HUES48 (cell line): ENCODE data around the gene TMPRSS7.

Source experiments
- H3K27ac ChIP-seq: one replicate; pipeline ENCODE4 v1.7.0; 2013; ENCODE audit warnings: low read depth, low read length, inconsistent platforms
- H3K27me3 ChIP-seq: 2 replicates; pipeline ENCODE4 v1.6.1; 2013; ENCODE audit warnings: mild to moderate bottlenecking, low read length; ENCODE audit not compliant: control insufficient read depth, insufficient read depth
- H3K36me3 ChIP-seq: 2 replicates; pipeline ENCODE4 v1.6.1; 2013; ENCODE audit warnings: low read length; ENCODE audit not compliant: control insufficient read depth, insufficient read depth
- H3K4me1 ChIP-seq: 2 replicates; pipeline ENCODE4 v1.6.1; 2013; ENCODE audit warnings: mild to moderate bottlenecking, low read length; ENCODE audit not compliant: control insufficient read depth, insufficient read depth
- H3K4me3 ChIP-seq: 2 replicates; pipeline ENCODE4 v1.5.1; 2013; ENCODE audit warnings: mild to moderate bottlenecking, low read depth, low read length
- H3K9ac ChIP-seq: 2 replicates; pipeline ENCODE4 v1.6.1; 2013; ENCODE audit warnings: mild to moderate bottlenecking, low read depth, low read length, moderate library complexity
- H3K9me3 ChIP-seq: 2 replicates; pipeline ENCODE4 v1.6.1; 2013; ENCODE audit warnings: low read length; ENCODE audit not compliant: control insufficient read depth, insufficient read depth

The TMPRSS7 gene

GRCh38 chr3:112088944-112089343 is 54.4 kb downstream of the TMPRSS7 start:
- H3K27ac ChIP-seq, result no peak overlapping the region
- peaks cover 31% of the 10 kb centered on the region for H3K4me1 ChIP-seq
- H3K4me3 ChIP-seq, result no peak overlapping the region
- no peaks in the 10 kb centered on the region for H3K36me3 ChIP-seq
- H3K9me3 ChIP-seq, result no peaks in the 10 kb centered on the region
- no peak overlapping the region for H3K9ac ChIP-seq
- H3K27me3 ChIP-seq, result peaks cover 19% of the 10 kb centered on the region

- Histone ChIP-seq H3K27me3 (peaks cover 6% of the 10 kb centered on the region), H3K9me3 (no peaks in the 10 kb centered on the region), H3K9ac (no peak overlapping the region), H3K4me1 (peaks cover 30% of the 10 kb centered on the region), H3K27ac (no peak overlapping the region), H3K36me3 (0 out of 2 replicates have a peak, but pooled peaks cover 3% of the 10 kb centered on the region), H3K4me3 (no peak overlapping the region)
These were observed 55.7 kb downstream of the TMPRSS7 start for GRCh38 chr3:112089956-112090886.

- H3K4me3 ChIP-seq, result no peak overlapping the region
- 0 out of 2 replicates have a peak, but pooled peaks cover 4% of the 10 kb centered on the region for H3K36me3 ChIP-seq
- no peak overlapping the region for H3K9ac ChIP-seq
- peaks cover 24% of the 10 kb centered on the region for H3K4me1 ChIP-seq
- H3K9me3 ChIP-seq, result no peaks in the 10 kb centered on the region
- no peaks in the 10 kb centered on the region for H3K27me3 ChIP-seq
- H3K27ac ChIP-seq, result no peak overlapping the region
These were observed 56.5 kb downstream of the TMPRSS7 start for GRCh38 chr3:112090887-112091586.

DNA sequence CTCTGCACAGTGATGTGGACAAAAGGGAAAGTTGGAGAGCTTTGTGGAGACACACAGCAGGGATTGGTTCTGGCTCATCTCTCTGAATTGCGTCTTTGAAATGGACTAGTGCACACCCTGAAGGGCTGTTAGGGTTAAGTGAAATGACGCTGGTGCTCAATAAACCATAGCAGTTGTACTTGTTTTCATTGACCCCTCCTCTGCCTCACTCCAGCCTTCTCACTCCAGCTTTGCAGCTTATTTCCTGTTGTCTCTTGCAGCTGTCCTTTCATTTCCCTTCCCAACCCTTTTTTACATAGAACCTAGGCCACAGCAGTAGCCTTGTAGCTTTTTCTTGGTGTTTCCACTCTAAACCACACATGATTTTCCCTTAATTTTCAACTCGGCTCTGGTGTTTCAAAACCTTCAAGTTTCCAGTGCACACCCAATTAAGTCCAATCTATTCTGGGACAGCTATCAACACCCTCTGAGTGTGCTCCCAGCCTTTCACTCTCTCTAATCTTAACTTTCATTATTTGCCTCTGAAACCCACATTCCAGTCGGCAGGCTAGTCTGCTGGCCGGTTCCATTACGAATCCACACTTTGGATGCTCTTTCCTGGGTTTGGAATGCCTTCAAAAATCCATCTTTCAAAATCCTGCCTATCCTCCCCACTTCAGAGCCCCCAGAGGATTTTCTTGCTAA is 58.1 kb downstream of the TMPRSS7 start:
- H3K9ac ChIP-seq, result no peak overlapping the region
- no peak overlapping the region for H3K4me3 ChIP-seq
- no peaks in the 10 kb centered on the region for H3K27me3 ChIP-seq
- H3K4me1 ChIP-seq, result peaks cover 18% of the 10 kb centered on the region
- H3K9me3 ChIP-seq, result no peaks in the 10 kb centered on the region
- 0 out of 2 replicates have a peak, but pooled peaks cover 4% of the 10 kb centered on the region for H3K36me3 ChIP-seq
- peak overlapping the region; percentile 22 for H3K27ac ChIP-seq

DNA sequence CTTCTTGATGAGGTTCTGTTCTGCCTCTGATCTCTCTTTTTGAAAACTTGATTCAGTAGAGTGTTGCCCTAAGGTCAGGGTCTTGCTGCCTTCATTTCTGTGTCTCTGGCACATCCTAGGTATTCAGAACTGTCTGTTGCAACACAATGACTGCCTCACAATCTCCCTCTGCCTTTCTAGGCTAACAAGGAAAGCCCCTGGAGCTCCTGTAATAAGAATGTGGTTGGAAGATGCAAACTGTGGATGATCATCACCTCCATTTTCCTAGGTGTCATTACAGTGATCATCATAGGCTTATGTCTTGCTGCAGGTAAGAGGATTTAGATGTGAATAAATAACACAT is 58.6 kb downstream of the TMPRSS7 start:
- Histone ChIP-seq H3K9ac (no peak overlapping the region; the same call in 1 of the 2 replicates), H3K4me1 (peaks cover 14% of the 10 kb centered on the region), H3K27me3 (no peaks in the 10 kb centered on the region), H3K9me3 (no peaks in the 10 kb centered on the region), H3K27ac (peak overlapping the region; percentile 22), H3K36me3 (0 out of 2 replicates have a peak, but pooled peaks cover 4% of the 10 kb centered on the region), H3K4me3 (no peak overlapping the region)

GRCh38 chr3:112095731-112096130 is 61.2 kb downstream of the TMPRSS7 start:
- H3K27ac ChIP-seq, result no peak overlapping the region
- no peaks in the 10 kb centered on the region for H3K27me3 ChIP-seq

GRCh38 chr3:112096176-112096575 is 61.6 kb downstream of the TMPRSS7 start:
- Histone ChIP-seq H3K36me3 (0 out of 2 replicates have a peak, but pooled peaks cover 4% of the 10 kb centered on the region), H3K27ac (no peak overlapping the region), H3K9ac (no peak overlapping the region), H3K4me3 (no peak overlapping the region), H3K9me3 (no peaks in the 10 kb centered on the region), H3K4me1 (peaks cover 14% of the 10 kb centered on the region), H3K27me3 (no peaks in the 10 kb centered on the region)

More at GRCh38 chr3:112095731-112096130, 61.2 kb downstream of the TMPRSS7 start:
- Histone ChIP-seq H3K4me1 (peaks cover 14% of the 10 kb centered on the region), H3K9ac (no peak overlapping the region), H3K36me3 (0 out of 2 replicates have a peak, but pooled peaks cover 4% of the 10 kb centered on the region), H3K9me3 (no peaks in the 10 kb centered on the region), H3K4me3 (no peak overlapping the region)

GRCh38 chr3:112097378-112097777 is 62.8 kb downstream of the TMPRSS7 start:
- Histone ChIP-seq H3K9me3 (no peaks in the 10 kb centered on the region), H3K9ac (no peak overlapping the region), H3K4me3 (no peak overlapping the region), H3K27ac (no peak overlapping the region), H3K27me3 (no peaks in the 10 kb centered on the region), H3K4me1 (peaks cover 12% of the 10 kb centered on the region), H3K36me3 (0 out of 2 replicates have a peak, but pooled peaks cover 4% of the 10 kb centered on the region)

DNA sequence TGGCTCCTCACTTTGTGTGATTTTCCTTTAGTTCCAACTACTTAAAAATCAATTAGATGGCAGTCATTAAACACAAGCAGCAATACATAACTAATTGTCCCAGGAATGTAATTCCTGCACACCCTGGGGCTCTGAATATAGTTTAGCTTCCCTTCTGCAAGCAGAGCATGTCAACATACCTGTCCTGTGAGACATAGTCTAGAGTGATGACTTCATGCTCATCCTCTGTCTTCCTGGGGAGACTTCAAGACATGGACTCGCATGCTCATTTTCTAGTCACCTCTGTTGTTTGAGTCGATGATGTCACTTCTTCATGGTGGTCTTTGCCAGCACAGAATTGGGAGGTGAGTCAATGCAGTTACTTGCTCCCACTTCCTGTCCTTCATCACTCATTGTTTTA is 67.4 kb downstream of the TMPRSS7 start:
- Histone ChIP-seq H3K27ac (peak overlapping the region; percentile 7), H3K4me1 (no peaks in the 10 kb centered on the region; the same call in 1 of the 2 replicates), H3K27me3 (no peaks in the 10 kb centered on the region), H3K9me3 (no peaks in the 10 kb centered on the region), H3K36me3 (peaks cover 14% of the 10 kb centered on the region; the same call in 1 of the 2 replicates), H3K9ac (no peak overlapping the region), H3K4me3 (no peak overlapping the region)

DNA sequence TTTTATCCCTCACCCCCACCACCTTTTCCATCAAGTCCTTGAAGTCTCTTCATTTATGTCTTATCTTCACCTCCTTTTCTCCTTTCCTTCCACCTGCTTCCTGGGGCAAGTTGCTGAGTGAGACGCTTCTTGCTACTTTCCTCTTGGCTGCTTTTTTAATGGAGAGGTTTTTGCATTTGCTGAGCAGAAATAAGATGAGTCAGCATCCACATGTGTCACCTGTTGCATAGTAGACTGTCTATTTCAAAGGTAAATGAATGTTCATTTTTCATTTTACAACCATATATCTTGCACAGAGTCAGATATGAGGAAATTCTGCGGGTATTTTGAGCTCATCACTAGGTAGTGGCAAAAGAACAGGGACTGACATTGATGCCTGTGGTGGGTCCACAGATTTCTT is 70.2 kb downstream of the TMPRSS7 start:
- no peak overlapping the region for H3K27ac ChIP-seq
- peaks cover 19% of the 10 kb centered on the region for H3K36me3 ChIP-seq
- H3K9ac ChIP-seq, result no peak overlapping the region
- no peaks in the 10 kb centered on the region; the same call in 1 of the 2 replicates for H3K4me1 ChIP-seq
- H3K27me3 ChIP-seq, result no peaks in the 10 kb centered on the region
- H3K9me3 ChIP-seq, result no peaks in the 10 kb centered on the region
- no peak overlapping the region for H3K4me3 ChIP-seq
